CD4-positive, alpha-beta T cell (primary cell): ENCODE data around the gene CCNG2. TPM values are rescaled to one million over a fixed set of nuclear protein-coding genes. Genes with fewer than 3 reads are reported as not detected.

ENCODE experiments used
- ATAC-seq: fragments of 200-7000 bp; cut with Tn5 transposase; one replicate; pipeline ENCODE4 v1.10.0; 2022; ENCODE audit warnings: mild to moderate bottlenecking; ENCODE audit not compliant: poor library complexity
- CTCF ChIA-PET: fragments of 350-600 bp; sonication (Branson Sonifier 250); formaldehyde crosslinking; loops from one replicate; lab custom pipeline; 2021; ENCODE audit warnings: antibody characterized with exemption, inconsistent platforms; lab: Charles Lee
- POLR2A ChIA-PET: fragments of 350-600 bp; sonication (Branson Sonifier 250); formaldehyde crosslinking; loops from one replicate; lab custom pipeline; 2021; ENCODE audit warnings: antibody characterized with exemption, inconsistent platforms; lab: Charles Lee
- DNase-seq, 14 experiments: peaks; one replicate each; pipeline ENCODE4 v3.0.0-alpha.2; 2013 to 2020; ENCODE audit warnings: mixed read lengths in 2 of 14
- H3K27ac ChIP-seq, 2 donors: one replicate each; pipeline versions ENCODE4 v1.5.1 to v1.7.0; 2013; ENCODE audit warnings: low read length in 2 of 2, low read depth in 1 of 2, mild to moderate bottlenecking in 1 of 2
- H3K27me3 ChIP-seq, 2 experiments: 1 replicate in 1 of 2; 2 replicates in 1 of 2; pipeline versions ENCODE4 v1.6.1 to v1.7.0; 2013; ENCODE audit warnings: low read length in 2 of 2, control low read depth in 1 of 2, mild to moderate bottlenecking in 1 of 2, moderate library complexity in 1 of 2; ENCODE audit not compliant: insufficient read depth in 2 of 2, control insufficient read depth in 1 of 2
- H3K36me3 ChIP-seq: one replicate; pipeline ENCODE4 v1.6.1; 2013; ENCODE audit warnings: low read length, control low read depth; ENCODE audit not compliant: insufficient read depth
- H3K4me1 ChIP-seq: one replicate; pipeline ENCODE4 v1.6.1; 2013; ENCODE audit warnings: low read length, control low read depth; ENCODE audit not compliant: insufficient read depth
- H3K4me3 ChIP-seq: one replicate; pipeline ENCODE4 v1.5.1; 2013; ENCODE audit warnings: mild to moderate bottlenecking, low read length, moderate library complexity
- H3K9me3 ChIP-seq, 2 experiments: 1 replicate in 1 of 2; 2 replicates in 1 of 2; pipeline versions ENCODE4 v1.6.1 to v1.7.0; 2013; ENCODE audit warnings: low read length in 2 of 2, mild to moderate bottlenecking in 2 of 2, control low read depth in 1 of 2, moderate library complexity in 1 of 2; ENCODE audit not compliant: control insufficient read depth in 1 of 2, insufficient read depth in 1 of 2
- H3K27ac Mint-ChIP-seq: one replicate; pipeline ENCODE4 v1.8.0; 2020; ENCODE audit warnings: mixed read lengths
- H3K27me3 Mint-ChIP-seq: one replicate; pipeline ENCODE4 v1.8.0; 2021; ENCODE audit warnings: mixed read lengths
- H3K36me3 Mint-ChIP-seq: one replicate; pipeline ENCODE4 v1.8.0; 2021; ENCODE audit warnings: low read depth, mixed read lengths
- H3K4me1 Mint-ChIP-seq: one replicate; pipeline ENCODE4 v1.8.0; 2021; ENCODE audit warnings: low read depth, mixed read lengths
- H3K4me3 Mint-ChIP-seq: one replicate; pipeline ENCODE4 v1.8.0; 2020; ENCODE audit warnings: mild to moderate bottlenecking, mixed read lengths
- H3K9me3 Mint-ChIP-seq: one replicate; pipeline ENCODE4 v1.8.0; 2020; ENCODE audit warnings: mixed read lengths
- CTCF ChIP-seq: fragments of 200-600 bp; IDR thresholded peaks from one replicate; pipeline ENCODE4 v1.8.0; 2022; ENCODE audit warnings: antibody characterized with exemption, mild to moderate bottlenecking
- intact Hi-C, 2 experiments: fragments of 100-400 bp; cut with DNase I in 1 of 2; cut with micrococcal nuclease in 1 of 2; formaldehyde crosslinking; loops; one replicate each; pipeline versions ENCODE4 v1.15.1 to v1.9.0; 2023 to 2025; cut with DNase I, micrococcal nuclease
- total RNA-seq, 174 experiments: library from RNA in 2 of 174; stranded (reverse) in 2 of 174; gene quantifications; one replicate each; pipeline ENCODE4 v1.2.3 and lab custom pipeline; 2021 to 2026

CCNG2 gene
- total RNA-seq, 2 experiments from 2014 or later, result 20.6 to 21.3 TPM

DNA sequence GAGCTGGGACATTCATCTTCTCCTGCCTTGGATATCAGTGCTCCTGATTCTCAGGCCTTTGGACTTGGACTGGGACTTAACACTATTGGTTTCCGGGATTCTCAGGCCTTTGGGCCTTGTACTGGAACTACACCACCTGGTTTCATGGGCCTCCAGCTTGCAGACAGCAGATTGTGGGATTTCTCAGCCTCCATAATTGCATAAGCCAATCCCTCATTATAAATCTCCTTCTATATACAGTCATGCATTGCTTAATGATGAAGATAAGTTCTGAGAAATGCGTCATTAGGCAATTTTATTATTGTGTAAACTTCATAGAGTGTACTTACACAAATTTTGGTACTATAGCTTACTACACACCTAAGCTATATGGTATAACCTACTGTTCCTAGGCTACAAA lies 8.9 kb upstream of the CCNG2 start:
- Mint-ChIP-seq H3K9me3 (no peaks in the 10 kb centered on the region), H3K4me1 (peaks cover 26% of the 10 kb centered on the region), H3K36me3 (no peaks in the 10 kb centered on the region), H3K27ac (no peak overlapping the region), H3K4me3 (no peak overlapping the region), H3K27me3 (peaks cover 4% of the 10 kb centered on the region)
- intact Hi-C loops, result no loop called here
- H3K36me3 ChIP-seq, result no peaks in the 10 kb centered on the region
- ATAC-seq, result no peak
- no peak overlapping the region for H3K4me3 ChIP-seq
- no peaks in the 10 kb centered on the region for H3K27me3 ChIP-seq
- H3K9me3 ChIP-seq, result no peaks in the 10 kb centered on the region
- H3K27ac ChIP-seq, result no peak overlapping the region
- TF ChIP-seq CTCF, result no peak
- H3K4me1 ChIP-seq, result peaks cover 2% of the 10 kb centered on the region
- ChIA-PET POLR2A (no interaction called here), CTCF (no interaction called here)
- no peak for DNase-seq

GRCh38 chr4:77149789-77150188 lies 7.2 kb upstream of the CCNG2 start:
- intact Hi-C loops, result loop anchor here in 1 of 2 experiments (10.0 kb wide), 1 partner anchor 1635 kb away; the partner anchor contains the start of genes RCHY1 and THAP6
- Mint-ChIP-seq H3K4me1 (peaks cover 36% of the 10 kb centered on the region), H3K4me3 (no peak overlapping the region), H3K27me3 (peaks cover 4% of the 10 kb centered on the region), H3K36me3 (no peaks in the 10 kb centered on the region), H3K27ac (no peak overlapping the region), H3K9me3 (no peaks in the 10 kb centered on the region)
- Histone ChIP-seq H3K27ac (no peak overlapping the region), H3K36me3 (no peaks in the 10 kb centered on the region), H3K27me3 (no peaks in the 10 kb centered on the region), H3K4me1 (peaks cover 4% of the 10 kb centered on the region), H3K4me3 (no peak overlapping the region), H3K9me3 (no peaks in the 10 kb centered on the region)
- ChIA-PET POLR2A (no interaction called here), CTCF (no interaction called here)
- DNase-seq, result no peak
- TF ChIP-seq CTCF, result no peak
- no peak for ATAC-seq

DNA sequence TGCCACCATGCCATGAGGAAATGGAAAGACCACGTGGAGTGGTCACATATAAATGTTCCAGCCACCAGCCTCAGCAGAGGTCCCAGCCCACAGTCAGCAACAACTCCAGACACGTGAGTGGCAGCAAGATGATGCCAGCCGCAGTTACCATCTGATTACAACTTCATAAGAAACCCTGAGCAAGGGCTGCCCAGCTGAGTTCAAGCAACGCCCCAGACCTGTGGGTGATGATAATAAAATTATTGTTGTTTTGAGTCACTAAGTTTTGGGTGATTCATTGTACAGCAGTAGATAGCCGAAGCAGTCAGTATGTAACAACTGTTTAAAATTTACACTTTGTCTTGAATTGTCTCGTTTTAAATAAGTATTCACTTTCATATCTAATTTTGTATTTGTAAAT lies 5.8 kb upstream of the CCNG2 start:
- DNase-seq, result no peak
- Histone ChIP-seq H3K36me3 (no peaks in the 10 kb centered on the region), H3K27me3 (no peaks in the 10 kb centered on the region), H3K9me3 (no peaks in the 10 kb centered on the region), H3K4me3 (no peak overlapping the region), H3K4me1 (peaks cover 9% of the 10 kb centered on the region), H3K27ac (no peak overlapping the region)
- Mint-ChIP-seq H3K27ac (no peak overlapping the region), H3K9me3 (no peaks in the 10 kb centered on the region), H3K4me1 (peaks cover 41% of the 10 kb centered on the region), H3K27me3 (peaks cover 4% of the 10 kb centered on the region), H3K36me3 (no peaks in the 10 kb centered on the region), H3K4me3 (no peak overlapping the region)
- ChIA-PET CTCF (interaction anchor here (1.1 kb wide), 1 partner anchor 10 kb away, joined by 4 read pairs; no protein-coding TSS in a partner anchor), POLR2A (no interaction called here)
- TF ChIP-seq CTCF, result no peak
- intact Hi-C loops, result loop anchor here in 1 of 2 experiments (10.0 kb wide), 1 partner anchor 1636 kb away; the partner anchor contains the start of genes RCHY1 and THAP6
- ATAC-seq, result no peak
